ENCODE measurements around the gene CSF3.

DNA sequence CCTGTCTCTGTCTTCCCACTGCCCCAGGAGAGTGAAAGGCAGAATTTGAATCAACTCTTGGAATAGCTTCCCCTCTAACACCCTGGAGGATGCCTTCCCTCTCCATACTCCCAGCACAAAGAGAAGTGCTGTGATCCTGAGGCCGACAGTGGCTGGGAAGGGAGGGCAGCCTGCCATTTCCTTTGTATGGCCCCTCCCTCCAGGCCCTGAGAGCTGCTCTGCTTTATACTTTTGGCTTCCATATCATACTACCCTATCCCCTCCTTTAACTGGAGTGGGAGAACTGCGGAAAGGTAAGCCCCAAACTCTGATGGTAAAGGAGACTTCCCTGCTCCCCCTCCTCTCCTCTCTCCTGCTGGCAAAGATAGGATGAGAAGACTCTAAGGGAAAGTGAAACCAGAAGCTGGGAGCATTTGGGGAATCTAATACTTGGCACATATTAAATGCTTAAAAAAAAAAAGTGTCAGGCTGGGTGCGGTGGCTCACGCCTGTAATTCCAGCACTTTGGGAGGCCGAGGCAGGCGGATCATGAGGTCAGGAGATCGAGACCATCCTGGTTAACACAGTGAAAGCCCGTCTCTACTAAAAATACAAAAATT lies 43.0 kb downstream of the CSF3 start:
- TF ChIP-seq, protein P1, sequence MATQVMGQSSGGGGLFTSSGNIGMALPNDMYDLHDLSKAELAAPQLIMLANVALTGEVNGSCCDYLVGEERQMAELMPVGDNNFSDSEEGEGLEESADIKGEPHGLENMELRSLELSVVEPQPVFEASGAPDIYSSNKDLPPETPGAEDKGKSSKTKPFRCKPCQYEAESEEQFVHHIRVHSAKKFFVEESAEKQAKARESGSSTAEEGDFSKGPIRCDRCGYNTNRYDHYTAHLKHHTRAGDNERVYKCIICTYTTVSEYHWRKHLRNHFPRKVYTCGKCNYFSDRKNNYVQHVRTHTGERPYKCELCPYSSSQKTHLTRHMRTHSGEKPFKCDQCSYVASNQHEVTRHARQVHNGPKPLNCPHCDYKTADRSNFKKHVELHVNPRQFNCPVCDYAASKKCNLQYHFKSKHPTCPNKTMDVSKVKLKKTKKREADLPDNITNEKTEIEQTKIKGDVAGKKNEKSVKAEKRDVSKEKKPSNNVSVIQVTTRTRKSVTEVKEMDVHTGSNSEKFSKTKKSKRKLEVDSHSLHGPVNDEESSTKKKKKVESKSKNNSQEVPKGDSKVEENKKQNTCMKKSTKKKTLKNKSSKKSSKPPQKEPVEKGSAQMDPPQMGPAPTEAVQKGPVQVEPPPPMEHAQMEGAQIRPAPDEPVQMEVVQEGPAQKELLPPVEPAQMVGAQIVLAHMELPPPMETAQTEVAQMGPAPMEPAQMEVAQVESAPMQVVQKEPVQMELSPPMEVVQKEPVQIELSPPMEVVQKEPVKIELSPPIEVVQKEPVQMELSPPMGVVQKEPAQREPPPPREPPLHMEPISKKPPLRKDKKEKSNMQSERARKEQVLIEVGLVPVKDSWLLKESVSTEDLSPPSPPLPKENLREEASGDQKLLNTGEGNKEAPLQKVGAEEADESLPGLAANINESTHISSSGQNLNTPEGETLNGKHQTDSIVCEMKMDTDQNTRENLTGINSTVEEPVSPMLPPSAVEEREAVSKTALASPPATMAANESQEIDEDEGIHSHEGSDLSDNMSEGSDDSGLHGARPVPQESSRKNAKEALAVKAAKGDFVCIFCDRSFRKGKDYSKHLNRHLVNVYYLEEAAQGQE (IDR thresholded peaks at IDR 0.05; ENCODE audit: borderline replicate concordance) = no peak
- no peak for TF ChIP-seq TAF1 (IDR thresholded peaks at IDR 0.05; ENCODE audit: low read depth)
- TF ChIP-seq, protein P2, sequence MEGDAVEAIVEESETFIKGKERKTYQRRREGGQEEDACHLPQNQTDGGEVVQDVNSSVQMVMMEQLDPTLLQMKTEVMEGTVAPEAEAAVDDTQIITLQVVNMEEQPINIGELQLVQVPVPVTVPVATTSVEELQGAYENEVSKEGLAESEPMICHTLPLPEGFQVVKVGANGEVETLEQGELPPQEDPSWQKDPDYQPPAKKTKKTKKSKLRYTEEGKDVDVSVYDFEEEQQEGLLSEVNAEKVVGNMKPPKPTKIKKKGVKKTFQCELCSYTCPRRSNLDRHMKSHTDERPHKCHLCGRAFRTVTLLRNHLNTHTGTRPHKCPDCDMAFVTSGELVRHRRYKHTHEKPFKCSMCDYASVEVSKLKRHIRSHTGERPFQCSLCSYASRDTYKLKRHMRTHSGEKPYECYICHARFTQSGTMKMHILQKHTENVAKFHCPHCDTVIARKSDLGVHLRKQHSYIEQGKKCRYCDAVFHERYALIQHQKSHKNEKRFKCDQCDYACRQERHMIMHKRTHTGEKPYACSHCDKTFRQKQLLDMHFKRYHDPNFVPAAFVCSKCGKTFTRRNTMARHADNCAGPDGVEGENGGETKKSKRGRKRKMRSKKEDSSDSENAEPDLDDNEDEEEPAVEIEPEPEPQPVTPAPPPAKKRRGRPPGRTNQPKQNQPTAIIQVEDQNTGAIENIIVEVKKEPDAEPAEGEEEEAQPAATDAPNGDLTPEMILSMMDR (IDR thresholded peaks at IDR 0.05; ENCODE audit: poor library complexity, severe bottlenecking) = no peak
- no peak for TF ChIP-seq EZH2 (IDR thresholded peaks at IDR 0.05; ENCODE audit: borderline replicate concordance, insufficient read depth, low read length, poor library complexity, severe bottlenecking)
- TF ChIP-seq POLR2AphosphoS5 (IDR thresholded peaks at IDR 0.05) = no peak
- TF ChIP-seq EP300 (conservative IDR thresholded peaks at IDR 0.05; ENCODE audit: poor library complexity, severe bottlenecking) = no peak
- no peak for TF ChIP-seq MXI1 (conservative IDR thresholded peaks at IDR 0.05; ENCODE audit: poor library complexity, severe bottlenecking)
- no peak for TF ChIP-seq RAD21 (conservative IDR thresholded peaks at IDR 0.05)
- no peak for TF ChIP-seq SMC3 (conservative IDR thresholded peaks at IDR 0.05; ENCODE audit: poor library complexity)

Data from neural cell (in vitro differentiated cells).